Nephron progenitor cell (in vitro differentiated cells): ENCODE results near the gene CLDN19.
A peak's percentile ranks its signal among the peaks of the same experiment; 100 is the strongest.

Experiments
- DNase-seq: peaks from one replicate; pipeline ENCODE4 v3.0.0; 2021
- H3K27ac Mint-ChIP-seq: 2 replicates; pipeline ENCODE4 v1.8.0; 2021; ENCODE audit warnings: mild to moderate bottlenecking, moderate library complexity, mixed read lengths
- H3K27me3 Mint-ChIP-seq: 2 replicates; pipeline ENCODE4 v1.8.0; 2021; ENCODE audit warnings: mild to moderate bottlenecking, low read depth, mixed read lengths; ENCODE audit not compliant: poor library complexity
- H3K36me3 Mint-ChIP-seq: 2 replicates; pipeline ENCODE4 v1.8.0; 2021; ENCODE audit warnings: low read depth, mixed read lengths
- H3K4me1 Mint-ChIP-seq: 2 replicates; pipeline ENCODE4 v1.8.0; 2021; ENCODE audit warnings: mixed read lengths
- H3K4me3 Mint-ChIP-seq: 2 replicates; pipeline ENCODE4 v1.8.0; 2021; ENCODE audit warnings: mild to moderate bottlenecking, moderate library complexity, mixed read lengths
- H3K9me3 Mint-ChIP-seq: 2 replicates; pipeline ENCODE4 v1.8.0; 2021; ENCODE audit warnings: mild to moderate bottlenecking, moderate library complexity, mixed read lengths
- CTCF ChIP-seq: fragments of 200-600 bp; sonication (generic); IDR thresholded peaks from 2 replicates; pipeline ENCODE4 v1.5.0; 2021; ENCODE audit warnings: antibody characterized with exemption

CLDN19 gene

GRCh38 chr1:42748461-42749410 is 8.7 kb upstream of the CLDN19 start:
- Mint-ChIP-seq H3K36me3 (peaks cover 59% of the 10 kb centered on the region), H3K4me1 (no peaks in the 10 kb centered on the region), H3K9me3 (peaks cover 24% of the 10 kb centered on the region), H3K27me3 (no peaks in the 10 kb centered on the region), H3K27ac (peak overlapping the region; percentile 76), H3K4me3 (no peak overlapping the region)
- no peak for TF ChIP-seq CTCF
- no peak for DNase-seq

GRCh38 chr1:42748021-42748420 is 8.0 kb upstream of the CLDN19 start:
- Mint-ChIP-seq H3K9me3 (peaks cover 24% of the 10 kb centered on the region), H3K27ac (peak overlapping the region; percentile 40), H3K36me3 (peaks cover 52% of the 10 kb centered on the region), H3K4me3 (no peak overlapping the region), H3K4me1 (peaks cover 3% of the 10 kb centered on the region), H3K27me3 (no peaks in the 10 kb centered on the region)
- no peak for DNase-seq
- no peak for TF ChIP-seq CTCF

GRCh38 chr1:42747125-42747524 is 7.1 kb upstream of the CLDN19 start:
- TF ChIP-seq CTCF: peak; percentile 62
- H3K9me3 Mint-ChIP-seq: peaks cover 17% of the 10 kb centered on the region
- peak overlapping the region; percentile 39 for H3K27ac Mint-ChIP-seq
- H3K4me1 Mint-ChIP-seq: peaks cover 12% of the 10 kb centered on the region
- DNase-seq: peak; percentile 71
- no peak overlapping the region for H3K4me3 Mint-ChIP-seq
- H3K27me3 Mint-ChIP-seq: no peaks in the 10 kb centered on the region
- H3K36me3 Mint-ChIP-seq: peaks cover 43% of the 10 kb centered on the region

GRCh38 chr1:42746436-42747105 is 6.5 kb upstream of the CLDN19 start:
- H3K9me3 Mint-ChIP-seq: peaks cover 12% of the 10 kb centered on the region
- no peak for TF ChIP-seq CTCF
- DNase-seq: no peak
- peaks cover 18% of the 10 kb centered on the region for H3K4me1 Mint-ChIP-seq
- no peaks in the 10 kb centered on the region for H3K27me3 Mint-ChIP-seq
- H3K36me3 Mint-ChIP-seq: peaks cover 37% of the 10 kb centered on the region
- no peak overlapping the region for H3K4me3 Mint-ChIP-seq
- H3K27ac Mint-ChIP-seq: peak overlapping the region; percentile 39

GRCh38 chr1:42745851-42746250 is 5.8 kb upstream of the CLDN19 start:
- Mint-ChIP-seq H3K27ac (peak overlapping the region; percentile 70), H3K9me3 (peaks cover 10% of the 10 kb centered on the region), H3K4me3 (no peak overlapping the region), H3K27me3 (no peaks in the 10 kb centered on the region), H3K36me3 (peaks cover 35% of the 10 kb centered on the region), H3K4me1 (peaks cover 25% of the 10 kb centered on the region)
- DNase-seq: no peak
- TF ChIP-seq CTCF: no peak
